PFSK-1 (cell line): Measurements from ENCODE around the gene TERT.

Source experiments
- FOXP2 ChIP-seq: optimal IDR thresholded peaks from 2 replicates; pipeline ENCODE3; 2011; ENCODE audit warnings: borderline replicate concordance, control low read depth, inconsistent platforms; ENCODE audit not compliant: insufficient read depth; ENCODE audit errors: extremely low read length, extremely low read depth
- POLR2AphosphoS5 ChIP-seq: IDR thresholded peaks from 2 replicates; pipeline ENCODE4 v1.6.1; 2012; ENCODE audit warnings: low read depth, mild to moderate bottlenecking, control low read depth, low read length, moderate library complexity
- REST ChIP-seq, 2 experiments: IDR thresholded peaks; 2 replicates each; pipeline versions ENCODE4 v1.6.1 to v1.8.0; 2011 to 2012; ENCODE audit warnings: low read depth in 2 of 2, low read length in 2 of 2, control low read depth in 1 of 2, inconsistent platforms in 1 of 2, mild to moderate bottlenecking in 1 of 2, moderate library complexity in 1 of 2; ENCODE audit not compliant: insufficient read depth in 1 of 2
- SIN3A ChIP-seq: IDR thresholded peaks from 2 replicates; pipeline ENCODE4 v1.6.1; 2012; ENCODE audit warnings: mild to moderate bottlenecking, low read length, moderate library complexity, borderline replicate concordance; ENCODE audit not compliant: insufficient read depth
- TAF1 ChIP-seq: IDR thresholded peaks from 2 replicates; pipeline ENCODE4 v1.6.1; 2012; ENCODE audit warnings: low read length, control low read depth, borderline replicate concordance; ENCODE audit not compliant: insufficient read depth

The TERT gene

GRCh38 chr5:1285883-1286291, 9.0 kb downstream of the TERT start:
- TF ChIP-seq REST (IDR thresholded peaks at IDR 0.05; ENCODE audit: insufficient read depth in 1 of 2, low read depth in 2 of 2, low read length in 2 of 2) (no peak), POLR2AphosphoS5 (no peak), TAF1 (no peak), SIN3A (no peak), FOXP2 (no peak)

- no peak for TF ChIP-seq TAF1
- no peak for TF ChIP-seq SIN3A
Measured at GRCh38 chr5:1285141-1285540, 9.7 kb downstream of the TERT start.

DNA sequence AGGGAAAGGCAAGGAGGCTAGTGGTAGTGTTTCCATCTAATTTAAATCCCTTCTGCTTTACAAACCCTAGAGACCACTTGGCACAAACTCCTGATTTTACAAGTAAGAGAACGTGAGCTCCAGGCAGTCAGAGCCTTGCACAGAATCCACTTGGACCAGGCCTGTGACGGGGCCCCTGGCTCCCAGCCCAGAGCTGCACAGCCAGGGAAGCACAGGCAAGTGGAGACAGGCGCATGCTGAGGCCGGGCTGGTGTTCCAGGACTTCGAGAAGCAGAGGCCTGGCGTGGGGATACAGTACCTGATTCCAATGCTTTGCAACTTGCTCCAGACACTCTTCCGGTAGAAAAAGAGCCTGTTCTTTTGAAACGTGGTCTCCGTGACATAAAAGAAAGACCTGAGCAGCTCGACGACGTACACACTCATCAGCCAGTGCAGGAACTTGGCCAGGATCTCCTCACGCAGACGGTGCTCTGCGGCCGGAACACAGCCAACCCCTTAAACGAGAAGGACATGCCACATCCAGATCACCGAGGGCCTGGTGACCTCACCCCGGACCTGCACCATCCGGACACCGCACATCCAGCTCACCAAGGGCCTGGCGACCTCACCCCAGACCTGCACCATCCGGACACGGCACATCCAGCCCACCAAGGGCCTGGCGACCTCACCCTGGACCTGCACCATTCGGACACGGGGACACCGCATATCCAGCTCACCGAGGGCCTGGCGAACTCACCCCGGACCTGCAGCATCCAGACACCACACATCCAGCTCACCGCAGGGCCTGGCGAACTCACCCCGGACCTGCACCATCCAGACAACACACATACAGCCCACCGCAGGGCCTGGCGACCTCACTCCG, 12.5 kb downstream of the TERT start:
- TF ChIP-seq POLR2AphosphoS5 (no peak), REST (IDR thresholded peaks at IDR 0.05; ENCODE audit: insufficient read depth in 1 of 2, low read depth in 2 of 2, low read length in 2 of 2) (no peak), FOXP2 (no peak), SIN3A (no peak), TAF1 (no peak)

DNA sequence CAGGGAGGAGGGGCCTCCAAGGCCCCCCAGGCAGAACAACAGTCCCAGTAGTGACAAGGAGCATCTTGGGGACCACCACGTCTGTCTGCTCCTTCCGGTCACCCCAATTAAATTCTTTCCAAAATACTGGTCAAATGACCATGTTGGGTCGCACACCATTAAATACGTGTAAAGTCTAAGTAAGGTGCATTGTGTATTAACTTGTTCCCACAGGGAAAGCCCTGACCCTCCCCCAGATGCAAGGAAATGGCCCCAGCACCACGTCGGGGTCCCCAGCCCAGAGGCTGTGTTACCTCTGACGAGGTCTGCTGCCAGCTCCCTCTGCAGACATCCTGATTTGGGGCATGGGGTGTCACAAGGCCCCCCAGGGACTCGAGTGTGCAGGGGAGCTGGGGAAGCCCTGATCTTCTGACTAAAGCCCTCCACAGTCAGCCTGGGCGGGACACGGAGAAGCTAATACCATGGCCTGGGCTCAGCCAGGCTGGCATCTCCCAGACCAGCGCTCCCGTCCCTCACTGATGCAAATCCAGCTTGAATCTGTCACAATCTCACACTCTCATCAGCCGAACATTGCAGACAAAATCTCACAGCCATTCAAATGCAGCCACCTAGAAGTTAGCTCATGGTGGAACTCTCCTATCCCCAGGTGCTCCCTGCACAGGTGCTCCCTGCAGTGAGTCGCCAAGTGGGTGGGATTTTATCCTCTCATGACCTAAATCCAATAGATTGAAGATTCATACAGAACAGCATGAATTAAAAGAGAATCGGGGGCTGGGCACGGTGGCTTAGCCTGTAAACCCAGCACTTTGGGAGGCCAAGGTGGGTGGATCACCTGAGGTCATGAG, 13.6 kb downstream of the TERT start:
- TF ChIP-seq REST (IDR thresholded peaks at IDR 0.05; ENCODE audit: insufficient read depth in 1 of 2, low read depth in 2 of 2, low read length in 2 of 2) = no peak
- no peak for TF ChIP-seq SIN3A
- TF ChIP-seq POLR2AphosphoS5 = no peak
- no peak for TF ChIP-seq TAF1
- TF ChIP-seq FOXP2 = no peak

DNA sequence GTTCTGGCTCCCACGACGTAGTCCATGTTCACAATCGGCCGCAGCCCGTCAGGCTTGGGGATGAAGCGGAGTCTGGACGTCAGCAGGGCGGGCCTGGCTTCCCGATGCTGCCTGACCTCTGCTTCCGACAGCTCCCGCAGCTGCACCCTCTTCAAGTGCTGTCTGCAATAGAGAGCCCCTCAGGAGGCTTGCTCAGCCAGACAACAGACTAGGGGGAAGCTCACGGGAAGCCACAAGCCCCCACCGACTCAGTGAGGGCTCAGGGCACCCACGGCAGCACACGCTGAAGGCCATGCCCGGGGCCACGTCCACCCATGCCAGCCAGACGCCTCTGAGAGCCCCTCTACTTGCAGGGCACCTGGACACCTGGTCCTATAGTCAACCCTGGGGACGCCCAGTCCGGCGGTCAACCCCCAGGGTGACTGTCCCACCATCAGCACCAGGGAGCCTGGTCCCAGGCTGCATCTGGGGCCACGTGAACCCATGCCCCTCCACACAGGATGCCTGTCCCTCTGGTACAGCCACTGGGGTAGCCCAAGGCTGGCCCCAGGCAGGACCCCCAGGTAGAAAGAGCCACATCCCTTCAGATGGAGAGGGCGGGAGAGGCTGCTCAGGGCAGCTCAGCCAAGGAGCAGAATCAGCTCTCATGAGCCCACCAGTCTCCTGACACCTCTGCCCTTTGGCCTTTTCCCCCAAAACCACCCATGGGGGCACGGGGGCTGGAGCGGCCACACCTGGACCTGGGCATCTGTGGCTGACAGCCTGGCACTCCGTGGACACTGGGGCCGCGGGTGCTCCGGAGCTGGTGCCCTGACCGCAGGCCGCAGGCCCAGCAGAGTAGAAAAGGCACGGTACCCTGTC, 14.5 kb downstream of the TERT start:
- TF ChIP-seq POLR2AphosphoS5 (no peak), REST (IDR thresholded peaks at IDR 0.05; ENCODE audit: insufficient read depth in 1 of 2, low read depth in 2 of 2, low read length in 2 of 2) (no peak), FOXP2 (no peak), SIN3A (no peak), TAF1 (no peak)
